SU-DHL-6 (cell line): ENCODE results near the gene KCNK6.

Experiments used
- CTCF ChIP-seq: fragments of 200-600 bp; sonication (generic); IDR thresholded peaks from one replicate; pipeline ENCODE4 v1.5.1; 2017; ENCODE audit warnings: antibody characterized with exemption, mild to moderate bottlenecking, low read length, moderate library complexity; ENCODE audit not compliant: insufficient read depth, poor library complexity, severe bottlenecking
- EZH2phosphoT487 ChIP-seq: fragments of 200-600 bp; sonication (generic), shearing (Covaris generic); conservative IDR thresholded peaks from 2 replicates; pipeline ENCODE4 v1.6.1; 2018; ENCODE audit warnings: mild to moderate bottlenecking, antibody characterized with exemption, low read length, moderate library complexity, mixed read lengths

GRCh38 chr19:38303517-38304351 lies 15.9 kb upstream of the KCNK6 start, which contains the start of gene C19orf33:
- TF ChIP-seq CTCF (no peak), EZH2phosphoT487 (no peak)
